ENCODE results near the gene MACROD2.

GRCh38 chr20:14413835-14414234 lies 418.5 kb downstream of the MACROD2 start:
- TF ChIP-seq POLR2A (IDR thresholded peaks at IDR 0.05) = no peak
- TF ChIP-seq CTCF (IDR thresholded peaks at IDR 0.05) = no peak
